ENCODE data around the gene WDR36. TPM values are rescaled to one million over a fixed set of nuclear protein-coding genes. Genes with fewer than 3 reads are reported as not detected.

Gene WDR36
- total and polyA plus RNA-seq, 2 of the 8 experiments (the other 6 are each of a cell fraction or from before 2014, with no cell fraction given): 9.3 to 41.8 TPM

DNA sequence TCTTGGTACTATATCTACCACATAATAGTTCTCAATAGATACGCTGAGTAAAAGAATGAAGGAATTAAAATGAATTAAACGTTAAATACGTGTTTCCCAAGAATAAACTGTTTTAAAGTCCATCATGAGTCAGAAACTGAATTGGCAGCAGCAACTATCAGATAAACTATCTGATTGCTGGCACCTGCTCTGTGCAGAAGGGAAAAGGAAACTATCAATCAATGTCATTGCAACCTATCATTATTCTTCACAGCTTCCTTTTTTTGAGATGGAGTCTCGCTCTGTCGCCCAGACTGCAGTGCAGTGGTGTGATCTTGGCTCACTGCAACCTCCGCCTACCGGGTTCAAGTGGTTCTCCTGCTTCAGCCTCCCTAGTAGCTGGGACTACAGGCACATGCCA lies 8.8 kb upstream of the WDR36 start:
- CTCF ChIA-PET (ENCODE audit: partially characterized antibody): interaction anchor here (1.4 kb wide), 1 partner anchor 10 kb away, joined by 4 read pairs; no protein-coding TSS in a partner anchor
- Histone ChIP-seq H4K20me1 (replicated peaks in 1 of 2; ENCODE audit: control insufficient read depth in 1 of 2, insufficient read depth in 2 of 2, low read length in 2 of 2) (no peaks in the 10 kb centered on the region), H2BK120ac (replicated peaks; ENCODE audit: low read depth, low read length) (no peak overlapping the region), H3K4me3 (ENCODE audit: extremely low read depth in 1 of 4, insufficient read depth in 2 of 4, low read depth in 3 of 4, low read length in 4 of 4) (no peak overlapping the region), H3K4ac (replicated peaks; ENCODE audit: insufficient read length, low read depth, low read length) (no peak overlapping the region), H4K8ac (ENCODE audit: extremely low read depth, insufficient read depth, low read length) (no peak overlapping the region), H3K4me1 (replicated peaks in 1 of 4; ENCODE audit: control insufficient read depth in 3 of 4, insufficient read depth in 4 of 4, low read length in 3 of 4) (no peaks in the 10 kb centered on the region), H3K4me2 (ENCODE audit: insufficient read depth in 1 of 2, low read depth in 2 of 2, low read length in 2 of 2) (no peak overlapping the region), H3K23ac (ENCODE audit: insufficient read length) (no peak overlapping the region), H3K9me3 (ENCODE audit: insufficient read depth in 2 of 2, low read depth in 1 of 2, low read length in 1 of 2) (no peaks in the 10 kb centered on the region), H3K9ac (replicated peaks in 1 of 4; ENCODE audit: extremely low read depth in 1 of 4, low read depth in 3 of 4, low read length in 3 of 4) (no peak overlapping the region), H3K79me2 (ENCODE audit: control insufficient read depth in 1 of 2, insufficient read depth in 2 of 2, low read length in 2 of 2) (no peaks in the 10 kb centered on the region), H2BK20ac (ENCODE audit: low read length) (no peak overlapping the region), H2BK15ac (ENCODE audit: low read length) (no peak overlapping the region), H4K91ac (replicated peaks; ENCODE audit: insufficient read length, low read length) (no peak overlapping the region), H3K18ac (ENCODE audit: extremely low read depth, low read length) (no peak overlapping the region), H3K23me2 (ENCODE audit: low read depth, low read length) (no peaks in the 10 kb centered on the region), H3K56ac (replicated peaks; ENCODE audit: insufficient read length, low read depth, low read length) (no peak overlapping the region), H2AK5ac (ENCODE audit: low read depth, low read length) (no peak overlapping the region), H2AFZ (ENCODE audit: low read length) (no peak overlapping the region), H3K36me3 (ENCODE audit: control insufficient read depth in 2 of 4, insufficient read depth in 4 of 4, low read length in 3 of 4) (no peaks in the 10 kb centered on the region), H4K5ac (ENCODE audit: insufficient read length, low read depth, low read length) (no peak overlapping the region), H3K14ac (ENCODE audit: insufficient read length) (no peak overlapping the region), H2BK12ac (ENCODE audit: low read depth, low read length) (no peak overlapping the region), H3K79me1 (ENCODE audit: low read depth, low read length) (no peaks in the 10 kb centered on the region), H3K27ac (ENCODE audit: low read depth, low read length) (no peak overlapping the region), H3K27me3 (replicated peaks in 1 of 4; ENCODE audit: control insufficient read depth in 3 of 4, extremely low read depth in 1 of 4, insufficient read depth in 3 of 4, low read length in 3 of 4) (no peaks in the 10 kb centered on the region), H2BK5ac (ENCODE audit: low read depth, low read length) (no peak overlapping the region)
- DNase-seq (ENCODE audit: low read depth in 1 of 2, low spot score in 2 of 2) (no peak), FAIRE-seq (no peak)
- 97% methylated on average over 7 of the region's 7 CpGs; no CpG with 5 or more reads in 1 of the 2 experiments for WGBS, 2 experiments (ENCODE audit: extremely low coverage in 1 of 2, insufficient coverage in 1 of 2, insufficient read length in 1 of 2, insufficient replicate concordance in 2 of 2, low coverage in 1 of 2, low lambda C conversion rate in 2 of 2, missing lambda C conversion rate in 1 of 2)
- POLR2A ChIA-PET (ENCODE audit: partially characterized antibody): no interaction called here
- TF ChIP-seq CBX5 (IDR thresholded peaks at IDR 0.05; ENCODE audit: low read depth, low read length) (no peak), CEBPB (IDR thresholded peaks at IDR 0.05; ENCODE audit: low read depth, low read length) (no peak), NANOG (IDR thresholded peaks at IDR 0.05; ENCODE audit: insufficient read depth, low read depth, low read length, poor library complexity, severe bottlenecking) (no peak), KDM1A (IDR thresholded peaks at IDR 0.05; ENCODE audit: borderline replicate concordance, low read length) (no peak), RBBP5 (IDR thresholded peaks at IDR 0.05; ENCODE audit: borderline replicate concordance, low read depth, low read length) (no peak), SP4 (IDR thresholded peaks at IDR 0.05; ENCODE audit: low read length) (no peak), EZH2 (IDR thresholded peaks at IDR 0.05; ENCODE audit: low read depth, low read length, severe bottlenecking) (no peak), JUN (IDR thresholded peaks at IDR 0.05; ENCODE audit: low read depth, low read length) (no peak), POLR2AphosphoS5 (IDR thresholded peaks at IDR 0.05; ENCODE audit: low read depth, low read length) (no peak), HDAC6 (IDR thresholded peaks at IDR 0.05; ENCODE audit: low read depth, low read length) (no peak), KDM5A (IDR thresholded peaks at IDR 0.05; ENCODE audit: low read length) (no peak), RNF2 (IDR thresholded peaks at IDR 0.05; ENCODE audit: borderline replicate concordance, low read depth, low read length, missing control alignments, poor library complexity, severe bottlenecking) (no peak), SIN3A (conservative IDR thresholded peaks at IDR 0.05 in 1 of 2, IDR thresholded peaks at IDR 0.05 in 1 of 2; ENCODE audit: low read depth in 1 of 2, low read length in 2 of 2) (no peak)
- TF ChIP-seq, protein P1, sequence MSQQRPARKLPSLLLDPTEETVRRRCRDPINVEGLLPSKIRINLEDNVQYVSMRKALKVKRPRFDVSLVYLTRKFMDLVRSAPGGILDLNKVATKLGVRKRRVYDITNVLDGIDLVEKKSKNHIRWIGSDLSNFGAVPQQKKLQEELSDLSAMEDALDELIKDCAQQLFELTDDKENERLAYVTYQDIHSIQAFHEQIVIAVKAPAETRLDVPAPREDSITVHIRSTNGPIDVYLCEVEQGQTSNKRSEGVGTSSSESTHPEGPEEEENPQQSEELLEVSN (IDR thresholded peaks at IDR 0.05): no peak
